Measurements from ENCODE around the gene FGF7.
"Not testable (repeated sequence)": the region's sequence is repeated elsewhere in the genome, so short reads cannot be mapped to it uniquely, and the experiment has no call there.

Gene FGF7

GRCh38 chr15:49423021-49423420 lies at the start of gene FGF7:
FGF7 (plus strand) TSS chr15:49423242; CDS start chr15:49424298, 1,056 bp downstream.
- no peak within 1 kb of the TSS for H3K27ac ChIP-seq (ENCODE audit: low read length)
- no peaks in the 10 kb centered on the region for H3K27me3 ChIP-seq (ENCODE audit: control insufficient read depth, insufficient read depth, low read length)
- WGBS (ENCODE audit: insufficient coverage, insufficient read length): no CpG with 5 or more reads among the region's 4 CpGs
- no peaks in the 10 kb centered on the region for H3K4me1 ChIP-seq (ENCODE audit: control insufficient read depth, insufficient read depth, low read length)
- DNase-seq (ENCODE audit: low read depth, low spot score): no peak
- no peaks in the 10 kb centered on the region for H3K9me3 ChIP-seq (ENCODE audit: control insufficient read depth, insufficient read depth, low read length)
- no peak within 1 kb of the TSS for H3K4me3 ChIP-seq (ENCODE audit: low read length)
- H3K36me3 ChIP-seq (ENCODE audit: control insufficient read depth, insufficient read depth, low read length): no peaks in the 10 kb centered on the region

GRCh38 chr15:49379996-49380395 lies 43.0 kb upstream of the FGF7 start:
- Histone ChIP-seq H3K36me3 (ENCODE audit: control insufficient read depth, insufficient read depth, low read length) (no peaks in the 10 kb centered on the region), H3K4me1 (ENCODE audit: control insufficient read depth, insufficient read depth, low read length) (peaks cover 1% of the 10 kb centered on the region), H3K27me3 (ENCODE audit: control insufficient read depth, insufficient read depth, low read length) (no peaks in the 10 kb centered on the region), H3K27ac (ENCODE audit: low read length) (no peak overlapping the region), H3K4me3 (ENCODE audit: low read length) (no peak overlapping the region), H3K9me3 (ENCODE audit: control insufficient read depth, insufficient read depth, low read length) (no peaks in the 10 kb centered on the region)
- no CpG with 5 or more reads among the region's 4 CpGs for WGBS (ENCODE audit: insufficient coverage, insufficient read length)
- no peak for DNase-seq (ENCODE audit: low read depth, low spot score)

- no peaks in the 10 kb centered on the region for H3K9me3 ChIP-seq (ENCODE audit: control insufficient read depth, insufficient read depth, low read length)
- no peak overlapping the region for H3K4me3 ChIP-seq (ENCODE audit: low read length)
- H3K36me3 ChIP-seq (ENCODE audit: control insufficient read depth, insufficient read depth, low read length): no peaks in the 10 kb centered on the region
- H3K4me1 ChIP-seq (ENCODE audit: control insufficient read depth, insufficient read depth, low read length): peaks cover 1% of the 10 kb centered on the region
- DNase-seq (ENCODE audit: low read depth, low spot score): peak; percentile 4
- H3K27ac ChIP-seq (ENCODE audit: low read length): no peak overlapping the region
- no CpG with 5 or more reads among the region's 5 CpGs for WGBS (ENCODE audit: insufficient coverage, insufficient read length)
- no peaks in the 10 kb centered on the region for H3K27me3 ChIP-seq (ENCODE audit: control insufficient read depth, insufficient read depth, low read length)
Measured at GRCh38 chr15:49380912-49381311, 42.1 kb upstream of the FGF7 start.

- peaks cover 1% of the 10 kb centered on the region for H3K4me1 ChIP-seq (ENCODE audit: control insufficient read depth, insufficient read depth, low read length)
- H3K27ac ChIP-seq (ENCODE audit: low read length): no peak overlapping the region
- H3K36me3 ChIP-seq (ENCODE audit: control insufficient read depth, insufficient read depth, low read length): no peaks in the 10 kb centered on the region
- DNase-seq (ENCODE audit: low read depth, low spot score): no peak
- no peaks in the 10 kb centered on the region for H3K9me3 ChIP-seq (ENCODE audit: control insufficient read depth, insufficient read depth, low read length)
- H3K4me3 ChIP-seq (ENCODE audit: low read length): no peak overlapping the region
- H3K27me3 ChIP-seq (ENCODE audit: control insufficient read depth, insufficient read depth, low read length): no peaks in the 10 kb centered on the region
Measured at GRCh38 chr15:49382394-49382793, 40.6 kb upstream of the FGF7 start.

- Histone ChIP-seq H3K9me3 (ENCODE audit: control insufficient read depth, insufficient read depth, low read length) (no peaks in the 10 kb centered on the region), H3K4me3 (ENCODE audit: low read length) (no peak overlapping the region), H3K4me1 (ENCODE audit: control insufficient read depth, insufficient read depth, low read length) (peaks cover 1% of the 10 kb centered on the region), H3K36me3 (ENCODE audit: control insufficient read depth, insufficient read depth, low read length) (no peaks in the 10 kb centered on the region), H3K27me3 (ENCODE audit: control insufficient read depth, insufficient read depth, low read length) (no peaks in the 10 kb centered on the region), H3K27ac (ENCODE audit: low read length) (no peak overlapping the region)
- DNase-seq (ENCODE audit: low read depth, low spot score): no peak
- no CpG with 5 or more reads among the region's 1 CpG for WGBS (ENCODE audit: insufficient coverage, insufficient read length)
Measured at GRCh38 chr15:49383266-49383665, 39.8 kb upstream of the FGF7 start.

GRCh38 chr15:49387471-49387870 lies 35.6 kb upstream of the FGF7 start:
- no CpG with 5 or more reads among the region's 2 CpGs for WGBS (ENCODE audit: insufficient coverage, insufficient read length)
- Histone ChIP-seq H3K27me3 (ENCODE audit: control insufficient read depth, insufficient read depth, low read length) (no peaks in the 10 kb centered on the region), H3K4me3 (ENCODE audit: low read length) (no peak overlapping the region), H3K27ac (ENCODE audit: low read length) (no peak overlapping the region), H3K36me3 (ENCODE audit: control insufficient read depth, insufficient read depth, low read length) (no peaks in the 10 kb centered on the region), H3K9me3 (ENCODE audit: control insufficient read depth, insufficient read depth, low read length) (no peaks in the 10 kb centered on the region), H3K4me1 (ENCODE audit: control insufficient read depth, insufficient read depth, low read length) (0 out of 2 replicates have a peak, but pooled peaks cover 1% of the 10 kb centered on the region)
- no peak for DNase-seq (ENCODE audit: low read depth, low spot score)

- H3K4me1 ChIP-seq (ENCODE audit: control insufficient read depth, insufficient read depth, low read length); H3K9me3 ChIP-seq (ENCODE audit: control insufficient read depth, insufficient read depth, low read length); DNase-seq (ENCODE audit: low read depth, low spot score); H3K27ac ChIP-seq (ENCODE audit: low read length); H3K4me3 ChIP-seq (ENCODE audit: low read length); H3K36me3 ChIP-seq (ENCODE audit: control insufficient read depth, insufficient read depth, low read length); H3K27me3 ChIP-seq (ENCODE audit: control insufficient read depth, insufficient read depth, low read length): not testable (repeated sequence)
- no CpG with 5 or more reads among the region's 5 CpGs for WGBS (ENCODE audit: insufficient coverage, insufficient read length)
Measured at GRCh38 chr15:49402515-49403296, 20.3 kb upstream of the FGF7 start.

- no peak overlapping the region for H3K27ac ChIP-seq (ENCODE audit: low read length)
- no peaks in the 10 kb centered on the region for H3K4me1 ChIP-seq (ENCODE audit: control insufficient read depth, insufficient read depth, low read length)
- no peaks in the 10 kb centered on the region for H3K36me3 ChIP-seq (ENCODE audit: control insufficient read depth, insufficient read depth, low read length)
- H3K9me3 ChIP-seq (ENCODE audit: control insufficient read depth, insufficient read depth, low read length): no peaks in the 10 kb centered on the region
- H3K4me3 ChIP-seq (ENCODE audit: low read length): no peak overlapping the region
- H3K27me3 ChIP-seq (ENCODE audit: control insufficient read depth, insufficient read depth, low read length): no peaks in the 10 kb centered on the region
- no CpG with 5 or more reads among the region's 17 CpGs for whole genome bisulfite sequencing (ENCODE audit: insufficient coverage, insufficient read length)
- DNase-seq (ENCODE audit: low read depth, low spot score): no peak
Measured at GRCh38 chr15:49406352-49407118, 16.5 kb upstream of the FGF7 start.

GRCh38 chr15:49410641-49411040 lies 12.4 kb upstream of the FGF7 start:
- H3K36me3 ChIP-seq (ENCODE audit: control insufficient read depth, insufficient read depth, low read length): no peaks in the 10 kb centered on the region
- no peaks in the 10 kb centered on the region for H3K9me3 ChIP-seq (ENCODE audit: control insufficient read depth, insufficient read depth, low read length)
- no peak overlapping the region for H3K27ac ChIP-seq (ENCODE audit: low read length)
- no peaks in the 10 kb centered on the region for H3K4me1 ChIP-seq (ENCODE audit: control insufficient read depth, insufficient read depth, low read length)
- no peaks in the 10 kb centered on the region for H3K27me3 ChIP-seq (ENCODE audit: control insufficient read depth, insufficient read depth, low read length)
- no peak for DNase-seq (ENCODE audit: low read depth, low spot score)
- no peak overlapping the region for H3K4me3 ChIP-seq (ENCODE audit: low read length)

GRCh38 chr15:49412797-49413196 lies 10.2 kb upstream of the FGF7 start:
- no peaks in the 10 kb centered on the region for H3K27me3 ChIP-seq (ENCODE audit: control insufficient read depth, insufficient read depth, low read length)
- H3K4me3 ChIP-seq (ENCODE audit: low read length): no peak overlapping the region
- H3K27ac ChIP-seq (ENCODE audit: low read length): no peak overlapping the region
- H3K36me3 ChIP-seq (ENCODE audit: control insufficient read depth, insufficient read depth, low read length): no peaks in the 10 kb centered on the region
- no peaks in the 10 kb centered on the region for H3K4me1 ChIP-seq (ENCODE audit: control insufficient read depth, insufficient read depth, low read length)
- H3K9me3 ChIP-seq (ENCODE audit: control insufficient read depth, insufficient read depth, low read length): no peaks in the 10 kb centered on the region
- DNase-seq (ENCODE audit: low read depth, low spot score): no peak

- Histone ChIP-seq H3K27ac (ENCODE audit: low read length) (no peak overlapping the region), H3K27me3 (ENCODE audit: control insufficient read depth, insufficient read depth, low read length) (no peaks in the 10 kb centered on the region), H3K4me3 (ENCODE audit: low read length) (no peak overlapping the region), H3K9me3 (ENCODE audit: control insufficient read depth, insufficient read depth, low read length) (no peaks in the 10 kb centered on the region), H3K4me1 (ENCODE audit: control insufficient read depth, insufficient read depth, low read length) (no peaks in the 10 kb centered on the region), H3K36me3 (ENCODE audit: control insufficient read depth, insufficient read depth, low read length) (no peaks in the 10 kb centered on the region)
- no peak for DNase-seq (ENCODE audit: low read depth, low spot score)
Measured at GRCh38 chr15:49415149-49415548, 7.9 kb upstream of the FGF7 start.
